ENCODE measurements around the gene RNASE7.

The RNASE7 gene

DNA sequence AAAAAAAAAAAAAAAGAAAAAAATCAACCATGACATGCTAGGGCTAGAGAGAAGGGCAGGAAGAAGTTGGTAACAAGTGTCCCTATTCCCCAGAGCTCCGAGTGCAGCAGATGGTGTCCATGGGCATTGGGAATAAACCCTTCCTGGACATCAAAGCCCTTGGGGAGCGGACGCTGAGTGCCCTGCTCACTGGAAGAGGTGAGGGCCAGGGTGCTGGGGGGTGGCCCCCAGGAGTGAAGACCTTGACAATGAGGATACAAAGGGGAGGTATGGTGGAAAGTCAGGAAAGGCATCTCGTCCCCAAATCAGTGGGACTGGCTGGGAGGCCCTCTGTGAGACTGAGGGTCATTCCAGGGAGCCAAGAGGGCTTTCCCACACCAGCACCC is 44.7 kb downstream of the RNASE7 start:
- no peak for DNase-seq (ENCODE audit: low read depth)

DNA sequence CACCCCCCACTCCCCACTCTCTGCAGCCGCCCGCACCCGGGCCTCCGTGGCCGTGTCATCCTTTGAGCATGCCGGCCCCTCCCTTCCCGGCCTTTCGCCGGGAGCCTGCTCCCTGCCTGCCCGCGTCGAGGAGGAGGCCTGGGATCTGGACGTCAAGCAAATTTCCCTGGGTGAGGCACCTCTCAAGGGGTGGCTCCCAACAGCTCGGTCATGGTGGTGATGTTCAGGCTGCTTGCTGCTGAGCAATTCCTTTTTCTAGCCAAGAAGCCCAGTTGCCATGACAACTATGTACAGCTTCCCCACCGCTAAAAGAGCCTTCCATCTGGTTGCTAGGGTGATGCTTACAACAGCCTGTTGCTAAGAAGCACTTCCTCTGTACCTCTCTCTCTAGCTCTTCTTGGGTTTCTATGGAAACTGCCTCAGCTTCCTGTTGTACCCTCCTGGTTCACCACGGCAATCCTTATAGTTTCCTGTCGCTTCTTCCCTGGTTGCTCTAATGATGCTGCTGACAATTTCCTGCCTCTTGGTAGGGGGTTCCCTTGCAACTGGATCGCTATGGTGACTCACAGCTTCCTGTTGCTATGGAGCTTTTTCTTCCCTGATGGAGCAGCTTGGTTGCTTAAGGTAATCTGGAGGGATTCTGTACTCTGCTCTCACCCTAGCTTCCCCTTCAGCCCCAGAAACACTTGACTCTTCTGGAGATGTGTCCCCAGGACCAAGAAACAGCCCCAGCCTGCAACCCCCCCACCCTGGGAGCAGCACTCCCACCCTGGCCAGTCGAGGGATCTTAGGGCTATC is 45.3 kb downstream of the RNASE7 start:
- DNase-seq (ENCODE audit: low read depth) = no peak

DNA sequence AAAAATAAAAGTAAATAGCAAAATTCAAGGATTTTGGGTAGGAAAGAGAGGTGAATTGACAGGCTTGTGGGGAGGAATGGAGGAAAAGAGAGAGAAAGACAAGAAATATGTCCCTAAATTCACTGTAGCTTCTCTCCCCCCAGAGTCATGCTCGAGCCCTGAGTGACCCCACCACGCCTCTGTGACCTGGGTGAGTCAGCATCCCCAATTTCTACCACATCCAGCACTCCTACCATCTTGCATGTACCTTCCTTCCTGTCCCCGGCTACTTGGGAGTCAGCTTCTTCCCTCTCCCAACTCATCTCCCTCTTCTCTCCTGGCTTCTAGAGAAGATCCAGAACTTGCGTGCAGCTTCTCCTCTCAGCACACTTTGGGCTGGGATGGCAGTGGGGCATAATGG is 46.5 kb downstream of the RNASE7 start:
- DNase-seq (ENCODE audit: low read depth) = no peak

DNA sequence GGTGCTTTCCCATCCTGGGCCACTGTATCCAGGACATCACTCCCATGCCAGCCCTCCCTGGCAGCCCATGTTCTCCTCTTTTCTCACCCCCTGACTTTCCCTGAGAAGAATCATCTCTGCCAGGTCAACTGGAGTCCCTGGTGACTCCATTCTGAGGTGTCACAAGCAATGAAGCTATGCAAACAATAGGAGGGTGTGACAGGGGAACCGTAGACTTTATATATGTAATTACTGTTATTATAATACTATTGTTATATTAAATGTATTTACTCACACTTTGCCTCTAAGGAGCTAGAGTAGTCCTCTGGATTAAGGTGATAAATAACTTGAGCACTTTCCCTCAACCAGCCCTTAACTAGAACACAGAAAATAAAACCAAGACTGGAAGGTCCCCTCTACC is 47.1 kb downstream of the RNASE7 start:
- no peak for DNase-seq (ENCODE audit: low read depth)

DNA sequence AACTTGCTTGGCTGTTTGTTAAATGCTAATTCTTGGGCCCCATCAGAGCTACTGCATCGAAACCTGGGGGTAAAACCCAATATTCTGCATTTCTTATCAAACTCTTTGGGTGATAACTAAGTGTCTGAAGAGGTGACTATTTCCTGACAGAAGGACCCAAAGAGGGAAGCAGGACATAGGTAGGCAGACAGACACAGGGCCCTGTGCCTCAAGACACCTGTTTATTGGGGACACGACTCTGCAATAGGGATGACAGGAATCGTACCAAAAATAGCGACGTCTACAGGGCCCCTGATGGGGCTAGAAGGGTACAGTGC is 47.7 kb downstream of the RNASE7 start:
- DNase-seq (ENCODE audit: low read depth) = no peak

DNA sequence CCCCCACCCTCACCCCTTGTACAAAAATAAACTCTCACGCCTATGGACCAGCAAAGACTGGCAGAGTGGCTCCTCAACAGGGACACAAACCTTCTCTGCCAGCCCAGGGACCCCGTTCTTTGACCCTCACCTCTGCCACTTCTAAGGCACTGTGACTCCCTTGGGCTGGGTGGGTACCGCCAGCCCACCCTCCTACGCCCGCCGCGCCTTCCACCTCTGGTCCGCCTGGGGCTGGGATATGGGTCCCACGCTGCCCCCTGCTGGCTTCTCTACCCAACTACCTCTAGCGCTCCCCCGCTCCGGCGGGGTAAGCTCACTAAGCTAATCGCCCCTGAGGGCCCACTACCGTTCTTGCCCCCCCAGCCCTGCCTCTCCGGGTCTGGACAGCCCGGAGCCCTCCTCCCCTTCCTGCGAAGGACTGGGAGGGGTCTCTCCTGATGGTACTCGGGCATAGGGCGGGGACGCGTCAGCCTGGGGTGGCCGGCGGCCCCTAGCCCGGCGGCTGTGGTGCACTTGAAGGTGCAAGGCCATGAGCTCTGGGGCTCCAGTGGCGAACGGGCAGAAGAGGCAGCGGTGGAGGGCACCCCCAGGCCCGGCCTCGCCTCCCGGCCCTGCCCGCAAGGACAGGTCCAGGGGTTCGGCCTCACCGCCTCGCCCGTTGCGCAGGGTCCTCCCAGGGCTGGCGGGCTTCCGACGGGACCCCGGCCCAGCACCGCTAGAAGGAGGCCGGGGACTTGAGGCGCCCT is 48.2 kb downstream of the RNASE7 start:
- no peak for DNase-seq (ENCODE audit: low read depth)

DNA sequence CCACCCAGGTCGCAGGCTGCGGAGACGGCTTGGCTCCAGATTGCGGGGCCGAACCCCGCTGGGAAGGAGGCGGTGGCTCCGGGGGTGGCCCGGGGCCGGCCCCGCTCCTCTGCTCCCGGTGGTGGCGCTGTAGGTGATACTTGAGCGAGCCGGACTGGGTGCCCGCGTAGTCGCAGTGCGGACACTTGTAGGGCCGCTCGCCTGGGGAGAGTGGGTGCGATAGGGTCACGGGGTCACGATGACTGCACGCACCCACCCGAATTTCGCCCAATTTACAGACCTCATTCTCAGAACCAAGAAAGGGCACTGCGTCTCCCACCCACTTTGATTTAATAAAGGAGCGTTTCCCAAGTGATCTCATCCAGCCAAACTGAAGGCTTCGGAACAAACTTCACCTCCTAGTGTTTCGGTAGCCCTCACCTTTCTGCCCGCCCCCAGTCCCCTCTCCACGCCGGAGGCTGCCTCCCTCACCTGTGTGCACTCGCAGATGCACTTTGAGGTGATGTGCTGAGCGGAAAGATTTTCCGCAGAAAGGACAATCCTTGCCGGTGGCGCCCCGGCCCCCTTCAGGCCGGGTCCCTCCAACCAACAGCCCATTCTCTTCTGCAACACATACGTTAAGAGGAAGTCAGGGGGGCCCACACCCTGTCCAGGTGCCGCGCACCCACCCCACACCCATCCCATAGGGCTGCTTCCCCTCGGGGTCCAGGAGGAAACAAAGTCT is 48.9 kb downstream of the RNASE7 start:
- DNase-seq (ENCODE audit: low read depth) = no peak

DNA sequence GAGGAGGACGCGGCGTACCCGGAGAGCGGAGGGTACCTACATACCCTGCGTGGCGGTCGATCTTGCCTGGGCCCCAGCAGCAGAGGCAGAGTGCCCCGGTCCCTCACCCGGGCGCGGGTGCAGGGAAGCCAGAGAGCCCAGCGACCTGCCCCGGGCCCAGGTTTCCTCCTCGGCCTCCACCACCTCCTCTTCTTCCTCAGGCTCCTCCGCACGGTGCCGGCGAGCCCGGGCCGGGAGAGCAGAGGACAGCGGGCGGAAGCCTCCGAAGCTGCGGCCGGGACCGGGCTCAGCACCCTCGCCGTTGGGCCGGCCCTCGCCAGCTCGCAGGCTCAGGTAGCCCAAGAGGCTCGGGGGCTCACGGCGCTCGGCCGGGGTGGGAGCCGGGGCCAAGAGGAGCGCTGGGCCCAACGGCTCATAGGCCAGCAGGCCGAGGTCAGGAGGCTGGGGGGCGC is 49.7 kb downstream of the RNASE7 start:
- no peak for DNase-seq (ENCODE audit: low read depth)

DNA sequence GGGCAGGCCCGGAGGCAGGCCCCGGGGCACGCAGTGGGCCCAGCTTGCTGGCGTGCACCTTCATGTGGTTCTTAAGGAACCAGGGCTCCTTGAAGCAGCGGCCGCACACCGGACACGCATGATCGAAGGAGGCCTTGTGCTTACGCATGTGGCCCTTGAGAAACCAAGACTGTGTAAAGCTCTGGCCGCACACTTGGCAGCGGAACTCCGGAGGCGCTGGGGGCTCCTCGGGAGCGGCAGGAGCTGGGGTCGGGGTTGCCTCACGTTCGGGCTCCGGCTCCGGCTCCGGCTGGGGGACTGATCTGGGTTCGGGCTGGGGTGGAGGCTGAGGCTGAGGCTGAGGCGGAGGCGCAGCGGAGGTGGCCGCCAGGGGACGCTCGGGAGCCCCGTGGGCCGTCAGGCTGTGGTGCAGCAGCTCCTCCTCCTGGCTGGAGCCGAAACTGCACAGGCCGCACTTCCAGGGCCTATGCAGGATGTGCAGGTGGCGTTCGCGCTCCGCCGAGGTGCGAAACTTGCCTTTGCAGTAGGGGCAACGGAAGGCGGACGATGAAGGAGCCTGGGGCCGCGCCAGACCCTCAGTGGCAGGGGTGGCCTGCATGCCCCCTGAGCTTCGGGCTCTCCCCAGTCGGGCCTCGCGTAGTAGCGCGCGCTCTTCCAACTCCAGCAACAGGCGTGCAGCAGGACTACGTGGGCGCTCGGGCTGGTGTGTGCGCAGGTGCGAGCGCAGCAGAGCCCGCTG is 50.3 kb downstream of the RNASE7 start:
- DNase-seq (ENCODE audit: low read depth) = no peak

DNA sequence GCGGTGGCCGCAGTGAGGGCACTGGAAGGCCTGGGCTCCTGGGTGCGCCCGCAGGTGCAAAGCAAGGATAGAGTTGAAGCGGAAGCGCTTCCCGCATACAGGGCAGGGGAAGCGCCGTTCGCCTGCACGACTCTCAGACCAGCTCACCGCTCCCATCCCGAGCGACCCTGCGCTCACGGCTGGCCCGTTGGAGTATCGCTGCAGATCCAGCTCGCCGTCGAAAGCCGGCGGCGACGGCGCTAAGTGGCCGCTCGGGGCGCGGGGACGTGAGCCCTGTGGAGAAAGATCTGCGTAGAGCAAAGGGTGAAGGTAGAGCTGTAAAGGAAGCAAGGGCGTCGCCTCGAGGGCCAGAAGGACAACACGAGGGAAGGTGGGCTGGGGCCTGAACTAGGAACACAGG is 50.9 kb downstream of the RNASE7 start:
- DNase-seq (ENCODE audit: low read depth) = no peak
